H1 (cell line): ENCODE data around the gene KCNQ1OT1. TPM values are rescaled to one million over a fixed set of nuclear protein-coding genes. Genes with fewer than 3 reads are reported as not detected.

Experiments used
- CTCF ChIA-PET: fragments of 300-600 bp; sonication (Branson Sonifier 250); formaldehyde crosslinking; loops from one replicate; lab custom pipeline; 2021; ENCODE audit not compliant: partially characterized antibody; lab: Charles Lee
- POLR2A ChIA-PET: fragments of 300-600 bp; sonication (Branson Sonifier 250); formaldehyde crosslinking; loops from one replicate; lab custom pipeline; 2021; ENCODE audit warnings: inconsistent platforms; ENCODE audit not compliant: partially characterized antibody; lab: Charles Lee
- DNase-seq, 2 experiments: peaks; one replicate each; pipeline versions ENCODE4 v3.0.0 to v3.0.0-alpha.2; 2010 to 2022; ENCODE audit warnings: low spot score in 2 of 2, low read depth in 1 of 2, mixed read lengths in 1 of 2
- FAIRE-seq: peaks from 2 replicates; lab custom pipeline; 2011; peaks lifted over from hg19 to GRCh38; lab: Jason Lieb, UNC
- H2AFZ ChIP-seq: 2 replicates; pipeline ENCODE4 v1.8.1; 2012; ENCODE audit warnings: low read length, inconsistent platforms
- H2AK5ac ChIP-seq: 2 replicates; pipeline ENCODE4 v1.6.1; 2013; ENCODE audit warnings: low read depth, low read length
- H2BK120ac ChIP-seq: replicated peaks from 2 replicates; pipeline ENCODE3; 2013; ENCODE audit warnings: low read depth, low read length, inconsistent platforms
- H2BK12ac ChIP-seq: 2 replicates; pipeline ENCODE4 v1.6.1; 2013; ENCODE audit warnings: low read depth, low read length
- H2BK15ac ChIP-seq: 2 replicates; pipeline ENCODE4 v1.6.1; 2013; ENCODE audit warnings: low read length
- H2BK20ac ChIP-seq: 2 replicates; pipeline ENCODE4 v1.6.1; 2013; ENCODE audit warnings: low read length
- H2BK5ac ChIP-seq: 2 replicates; pipeline ENCODE4 v1.6.1; 2013; ENCODE audit warnings: low read depth, low read length
- H3K14ac ChIP-seq: 2 replicates; pipeline ENCODE4 v1.6.1; 2013; ENCODE audit warnings: inconsistent platforms; ENCODE audit not compliant: insufficient read length
- H3K18ac ChIP-seq: 2 replicates; pipeline ENCODE4 v1.6.1; 2013; ENCODE audit warnings: low read length; ENCODE audit errors: extremely low read depth
- H3K23ac ChIP-seq: 2 replicates; pipeline ENCODE4 v1.6.1; 2013; ENCODE audit warnings: inconsistent platforms; ENCODE audit not compliant: insufficient read length
- H3K23me2 ChIP-seq: 2 replicates; pipeline ENCODE4 v1.6.1; 2013; ENCODE audit warnings: low read depth, low read length
- H3K27ac ChIP-seq: 2 replicates; pipeline ENCODE4 v1.6.1; 2011; ENCODE audit warnings: low read depth, low read length, inconsistent platforms
- H3K27me3 ChIP-seq, 4 experiments: replicated peaks in 1 of 4; 1 replicate in 1 of 4; 2 replicates in 3 of 4; pipeline versions ENCODE4 v1.6.1 to v1.8.1; 2011 to 2013; ENCODE audit warnings: low read length in 3 of 4, mild to moderate bottlenecking in 3 of 4, inconsistent platforms in 2 of 4, mixed read lengths in 2 of 4, moderate library complexity in 1 of 4; ENCODE audit not compliant: control insufficient read depth in 3 of 4, insufficient read depth in 3 of 4; ENCODE audit errors: extremely low read depth in 1 of 4
- H3K36me3 ChIP-seq, 4 experiments: 2 replicates each; pipeline versions ENCODE4 v1.6.1 to v1.8.1; 2011 to 2013; ENCODE audit warnings: mild to moderate bottlenecking in 4 of 4, low read length in 3 of 4, moderate library complexity in 2 of 4, control low read depth in 1 of 4, inconsistent platforms in 1 of 4; ENCODE audit not compliant: insufficient read depth in 4 of 4, control insufficient read depth in 2 of 4
- H3K4ac ChIP-seq: replicated peaks from 2 replicates; pipeline ENCODE3; 2013; ENCODE audit warnings: low read length, low read depth, mixed read lengths, inconsistent platforms; ENCODE audit not compliant: insufficient read length
- H3K4me1 ChIP-seq, 4 experiments: replicated peaks in 1 of 4; 1 replicate in 1 of 4; 2 replicates in 3 of 4; pipeline versions ENCODE4 v1.6.1 to v1.8.1; 2011 to 2013; ENCODE audit warnings: low read length in 3 of 4, inconsistent platforms in 2 of 4, mixed read lengths in 1 of 4; ENCODE audit not compliant: insufficient read depth in 4 of 4, control insufficient read depth in 3 of 4
- H3K4me2 ChIP-seq, 2 experiments: 2 replicates each; pipeline versions ENCODE4 v1.6.1 to v1.8.1; 2011 to 2013; ENCODE audit warnings: low read depth in 2 of 2, low read length in 2 of 2, control low read depth in 1 of 2, inconsistent platforms in 1 of 2, mild to moderate bottlenecking in 1 of 2; ENCODE audit not compliant: insufficient read depth in 1 of 2
- H3K4me3 ChIP-seq, 4 experiments: fragments of 200-600, 300-600 bp in 1 of 4; sonication (generic), shearing (Covaris generic), sonication (Bioruptor Twin) in 1 of 4; 2 replicates each; pipeline versions ENCODE4 v1.5.1 to v1.8.1; 2011 to 2016; ENCODE audit warnings: low read length in 4 of 4, low read depth in 3 of 4, control low read depth in 2 of 4, inconsistent platforms in 2 of 4, mild to moderate bottlenecking in 2 of 4, mixed read lengths in 1 of 4, moderate library complexity in 1 of 4; ENCODE audit not compliant: insufficient read depth in 2 of 4; ENCODE audit errors: extremely low read depth in 1 of 4
- H3K56ac ChIP-seq: replicated peaks from 2 replicates; pipeline ENCODE3; 2013; ENCODE audit warnings: low read depth, mild to moderate bottlenecking, mixed read lengths, low read length, inconsistent platforms; ENCODE audit not compliant: insufficient read length
- H3K79me1 ChIP-seq: 2 replicates; pipeline ENCODE4 v1.6.1; 2013; ENCODE audit warnings: low read depth, low read length, control low read depth
- H3K79me2 ChIP-seq, 2 experiments: 2 replicates each; pipeline versions ENCODE4 v1.6.1 to v1.8.1; 2012 to 2013; ENCODE audit warnings: low read length in 2 of 2, mild to moderate bottlenecking in 2 of 2, inconsistent platforms in 1 of 2; ENCODE audit not compliant: insufficient read depth in 2 of 2, control insufficient read depth in 1 of 2
- H3K9ac ChIP-seq, 4 experiments: replicated peaks in 1 of 4; 1 replicate in 1 of 4; 2 replicates in 3 of 4; pipeline versions ENCODE4 v1.6.1 to v1.8.1; 2011 to 2013; ENCODE audit warnings: low read depth in 3 of 4, low read length in 3 of 4, control low read depth in 2 of 4, mild to moderate bottlenecking in 2 of 4, moderate library complexity in 2 of 4, inconsistent platforms in 1 of 4; ENCODE audit errors: extremely low read depth in 1 of 4
- H3K9me3 ChIP-seq, 2 experiments: 2 replicates each; pipeline versions ENCODE4 v1.6.1 to v1.8.1; 2012 to 2013; ENCODE audit warnings: mild to moderate bottlenecking in 2 of 2, moderate library complexity in 2 of 2, control low read depth in 1 of 2, inconsistent platforms in 1 of 2, low read depth in 1 of 2, low read length in 1 of 2, mixed read lengths in 1 of 2; ENCODE audit not compliant: insufficient read depth in 2 of 2
- H4K20me1 ChIP-seq, 2 experiments: replicated peaks in 1 of 2; 2 replicates each; pipeline versions ENCODE3 to v1.8.1; 2011 to 2013; ENCODE audit warnings: inconsistent platforms in 2 of 2, low read length in 2 of 2, mild to moderate bottlenecking in 1 of 2; ENCODE audit not compliant: insufficient read depth in 2 of 2, control insufficient read depth in 1 of 2
- H4K5ac ChIP-seq: 2 replicates; pipeline ENCODE4 v1.6.1; 2013; ENCODE audit warnings: low read length, low read depth, mixed read lengths, inconsistent platforms; ENCODE audit not compliant: insufficient read length
- H4K8ac ChIP-seq: 2 replicates; pipeline ENCODE4 v1.8.0; 2013; ENCODE audit warnings: mild to moderate bottlenecking, moderate library complexity, low read length, inconsistent platforms; ENCODE audit not compliant: insufficient read depth; ENCODE audit errors: extremely low read depth
- H4K91ac ChIP-seq: replicated peaks from 2 replicates; pipeline ENCODE3; 2013; ENCODE audit warnings: low read length, mixed read lengths, inconsistent platforms; ENCODE audit not compliant: insufficient read length
- BRCA1 ChIP-seq: IDR thresholded peaks from 2 replicates; pipeline ENCODE4 v1.6.1; 2012; ENCODE audit warnings: low read depth, low read length, improper control_type of control experiment
- KDM1A ChIP-seq: fragments of 200-600, 300-600 bp; sonication (generic); IDR thresholded peaks from 2 replicates; pipeline ENCODE4 v1.7.1; 2016; ENCODE audit warnings: mild to moderate bottlenecking, low read length, borderline replicate concordance
- KDM4A ChIP-seq: IDR thresholded peaks from one replicate; pipeline ENCODE4 v1.7.1; 2012; ENCODE audit warnings: low read depth, mild to moderate bottlenecking, moderate library complexity, low read length, inconsistent platforms; ENCODE audit not compliant: severe bottlenecking
- MAFK ChIP-seq: IDR thresholded peaks from 2 replicates; pipeline ENCODE4 v1.6.1; 2012; ENCODE audit warnings: low read depth, mild to moderate bottlenecking, improper control_type of control experiment, low read length
- NANOG ChIP-seq: IDR thresholded peaks from 2 replicates; pipeline ENCODE4 v1.6.1; 2011; ENCODE audit warnings: low read length, low read depth, mild to moderate bottlenecking, inconsistent platforms; ENCODE audit not compliant: insufficient read depth, poor library complexity, severe bottlenecking
- SIN3A ChIP-seq, 2 experiments: IDR thresholded peaks in 1 of 2; conservative IDR thresholded peaks in 1 of 2; 2 replicates each; pipeline ENCODE4 v1.6.1; 2011 to 2012; ENCODE audit warnings: low read length in 2 of 2, improper control_type of control experiment in 1 of 2, low read depth in 1 of 2, mild to moderate bottlenecking in 1 of 2
- SP4 ChIP-seq: IDR thresholded peaks from 2 replicates; pipeline ENCODE4 v1.6.1; 2012; ENCODE audit warnings: low read length, inconsistent platforms
- ZNF274 ChIP-seq: IDR thresholded peaks from 2 replicates; pipeline ENCODE4 v1.7.0; 2012; ENCODE audit warnings: low read length, borderline replicate concordance; ENCODE audit errors: extremely low read depth
- WGBS, 2 experiments: shearing (Covaris generic) in 1 of 2; methylation state at CpG; one replicate each; pipeline versions ENCODE4 v1.1.6 to v1.1.7; 2013 to 2015; ENCODE audit warnings: low lambda C conversion rate in 2 of 2, mixed read lengths in 2 of 2, inconsistent platforms in 1 of 2, low coverage in 1 of 2, missing lambda C conversion rate in 1 of 2; ENCODE audit not compliant: insufficient replicate concordance in 2 of 2, insufficient coverage in 1 of 2, insufficient read length in 1 of 2; ENCODE audit errors: extremely low coverage in 1 of 2, missing lambda C conversion rate in 1 of 2; 5-methylcytosine and 5-hydroxymethylcytosine counted together
- polyA plus RNA-seq, 7 experiments: library from polyadenylated mRNA; depleted of rRNA in 3 of 7; stranded (reverse) in 5 of 7; unstranded in 2 of 7; fragments of >200 nt in 5 of 7; fragments of 200-250 nt in 2 of 7; gene quantifications; 1 replicate in 5 of 7; 2 replicates in 1 of 7; 4 replicates in 1 of 7; pipeline versions ENCODE4 v1.2.1 to v1.2.3, GENCODE V29; 2011 to 2013; ENCODE audit warnings: missing spikeins in 2 of 7, mixed read lengths in 2 of 7
- total RNA-seq: library from RNA; stranded (reverse); fragmentation: NEBNext Ultra II Directional; extraction: Animal tissue kit (Norgen Biotek cat#: 25700); gene quantifications from 2 replicates; pipeline ENCODE4 v1.2.1, GENCODE V29; 2021

KCNQ1OT1 gene
- total and polyA plus RNA-seq, 2 of the 8 experiments (the other 6 are each of a cell fraction or from before 2014, with no cell fraction given) = 0.21 to 1.2 TPM

- Histone ChIP-seq H3K36me3 (no peaks in the 10 kb centered on the region), H2BK20ac (no peak overlapping the region), H3K4me3 (no peak overlapping the region), H3K27ac (no peak overlapping the region), H2BK12ac (no peak overlapping the region), H2AK5ac (peak overlapping the region; percentile 65; the same call in 1 of the 2 replicates), H3K18ac (no peak overlapping the region), H3K79me2 (no peaks in the 10 kb centered on the region), H4K91ac (no peak overlapping the region), H2BK15ac (no peak overlapping the region; the same call in 1 of the 2 replicates), H4K5ac (no peak overlapping the region), H2AFZ (no peak overlapping the region), H3K14ac (no peak overlapping the region), H3K23me2 (no peaks in the 10 kb centered on the region), H3K9ac (no peak overlapping the region), H2BK120ac (no peak overlapping the region), H3K9me3 (peaks cover 12 to 25% of the 10 kb centered on the region in 2 experiments), H3K56ac (no peak overlapping the region), H4K8ac (no peak overlapping the region), H3K4ac (no peak overlapping the region), H3K27me3 (peaks cover 29 to 91% (median 63%) of the 10 kb centered on the region in 4 experiments), H3K4me1 (peaks cover 1 to 20% (median 16%) of the 10 kb centered on the region in 4 experiments), H3K4me2 (no peak overlapping the region), H3K79me1 (no peaks in the 10 kb centered on the region), H2BK5ac (no peak overlapping the region), H3K23ac (no peak overlapping the region), H4K20me1 (peaks cover 0 to 13% of the 10 kb centered on the region in 2 experiments)
- TF ChIP-seq KDM4A = no peak
- no peak for TF ChIP-seq ZNF274
- TF ChIP-seq SIN3A (conservative IDR thresholded peaks at IDR 0.05 in 1 of 2, IDR thresholded peaks at IDR 0.05 in 1 of 2; ENCODE audit: low read depth in 1 of 2, low read length in 2 of 2) = no peak
- no peak for TF ChIP-seq SP4
- no peak for TF ChIP-seq KDM1A
- TF ChIP-seq MAFK = no peak
- TF ChIP-seq NANOG = no peak
- no peak for TF ChIP-seq BRCA1
- FAIRE-seq = no peak
- DNase-seq = no peak
- ChIA-PET CTCF (interaction anchor here (1.0 to 1.7 kb wide), 4 partner anchors 9 to 289 kb away, joined by 3 to 4 read pairs (median 3); no protein-coding TSS in a partner anchor), POLR2A (no interaction called here)
- WGBS, 2 experiments = 84% methylated on average over 20 of the region's 20 CpGs; no CpG with 5 or more reads in 1 of the 2 experiments
Measured at GRCh38 chr11:2724653-2725367, 25.0 kb upstream of the KCNQ1OT1 start.
